HepG2 (cell line): ENCODE measurements around the gene DAGLB. TPM values are rescaled to one million over a fixed set of nuclear protein-coding genes. Genes with fewer than 3 reads are reported as not detected.
"Not testable (repeated sequence)": the region's sequence is repeated elsewhere in the genome, so short reads cannot be mapped to it uniquely, and the experiment has no call there.

Experiments used
- ATAC-seq: fragments of 200-7000 bp; cut with Tn5 transposase; 3 replicates; pipeline ENCODE4 v1.9.1; 2020; ENCODE audit warnings: mild to moderate bottlenecking, moderate library complexity
- BruUV-seq: library from RNA; stranded (reverse); fragments of 400-500 nt; replicated peaks from 2 replicates; lab custom pipeline; 2021; lab: Mats Ljungman, UMichigan
- CTCF ChIA-PET: fragments of 300-600 bp; formaldehyde crosslinking; extraction: SDS; loops from one replicate; lab custom pipeline; 2021; ENCODE audit warnings: low total read pairs, inconsistent platforms, low intra/inter-chr PET ratio; lab: Yijun Ruan, JAX
- POLR2A ChIA-PET: fragments of 350-600 bp; sonication (Branson Sonifier 250); formaldehyde crosslinking; loops from one replicate; lab custom pipeline; 2020; ENCODE audit warnings: antibody characterized with exemption, inconsistent platforms; lab: Yijun Ruan, JAX
- DNase-seq: peaks from one replicate; pipeline ENCODE4 v3.0.0-alpha.2; 2015; ENCODE audit warnings: low spot score
- FAIRE-seq: peaks from 3 replicates; lab custom pipeline; 2011; peaks lifted over from hg19 to GRCh38; lab: Jason Lieb, UNC
- H2AFZ ChIP-seq: one replicate; pipeline ENCODE4 v1.6.1; 2011; ENCODE audit warnings: low read length, inconsistent platforms
- H3K27ac ChIP-seq: fragments of 300-600 bp; 3 replicates; pipeline ENCODE4 v1.8.0; 2011; ENCODE audit warnings: mixed run types, mild to moderate bottlenecking, mixed read lengths, low read length, inconsistent platforms; ENCODE audit not compliant: insufficient read depth; ENCODE audit errors: extremely low read length
- H3K27me3 ChIP-seq, 2 experiments: fragments of 200-600 bp in 1 of 2; 2 replicates in 1 of 2; 3 replicates in 1 of 2; pipeline versions ENCODE4 v1.6.0 to v1.8.0; 2011; ENCODE audit warnings: low read length in 2 of 2, mild to moderate bottlenecking in 2 of 2, moderate library complexity in 2 of 2, inconsistent platforms in 1 of 2; ENCODE audit not compliant: insufficient read depth in 2 of 2, control insufficient read depth in 1 of 2
- H3K36me3 ChIP-seq, 2 experiments: fragments of 200-600 bp in 1 of 2; replicated peaks in 1 of 2; 2 replicates in 1 of 2; 3 replicates in 1 of 2; pipeline versions ENCODE4 v1.5.1 to v1.8.0; 2011; ENCODE audit warnings: low read length in 2 of 2, inconsistent platforms in 1 of 2; ENCODE audit not compliant: insufficient read depth in 2 of 2, control insufficient read depth in 1 of 2
- H3K4me1 ChIP-seq: 2 replicates; pipeline ENCODE4 v1.5.1; 2012; ENCODE audit warnings: low read length, inconsistent platforms; ENCODE audit not compliant: insufficient read depth
- H3K4me2 ChIP-seq: 2 replicates; pipeline ENCODE4 v1.6.0; 2011; ENCODE audit warnings: low read depth, low read length, inconsistent platforms
- H3K4me3 ChIP-seq, 3 experiments: fragments of 200-600 bp in 1 of 3; sonication (generic), shearing (Covaris generic) in 1 of 3; replicated peaks in 1 of 3; 2 replicates each; pipeline ENCODE4 v1.5.1; 2011 to 2016; ENCODE audit warnings: low read length in 3 of 3, inconsistent platforms in 2 of 3, low read depth in 2 of 3, mild to moderate bottlenecking in 2 of 3, control low read depth in 1 of 3, mixed read lengths in 1 of 3; ENCODE audit not compliant: insufficient read depth in 1 of 3
- H3K79me2 ChIP-seq: one replicate; pipeline ENCODE4 v1.6.1; 2011; ENCODE audit warnings: low read length, inconsistent platforms; ENCODE audit not compliant: insufficient read depth
- H3K9ac ChIP-seq: 2 replicates; pipeline ENCODE4 v1.6.0; 2011; ENCODE audit warnings: mild to moderate bottlenecking, low read depth, low read length, inconsistent platforms; ENCODE audit not compliant: insufficient read depth
- H3K9me3 ChIP-seq: 2 replicates; pipeline ENCODE4 v1.5.1; 2012; ENCODE audit warnings: mild to moderate bottlenecking, low read length
- H4K20me1 ChIP-seq: 2 replicates; pipeline ENCODE4 v1.6.0; 2011; ENCODE audit warnings: inconsistent platforms, mild to moderate bottlenecking, low read length, moderate library complexity; ENCODE audit not compliant: insufficient read depth
- CEBPB ChIP-seq: IDR thresholded peaks from 2 replicates; pipeline ENCODE4 v1.6.1; 2011; ENCODE audit warnings: low read depth, low read length, improper control_type of control experiment, borderline replicate concordance
- CEBPG ChIP-seq: IDR thresholded peaks from 2 replicates; pipeline ENCODE4 v1.6.1; 2016
- FOSL1 ChIP-seq: sonication (generic); formaldehyde crosslinking; IDR thresholded peaks from 2 replicates; pipeline ENCODE4 v1.9.0; 2021; ENCODE audit warnings: missing genetic modification reagents, borderline replicate concordance
- FOSL2 ChIP-seq: sonication (generic); formaldehyde crosslinking; IDR thresholded peaks from 2 replicates; pipeline ENCODE4 v1.4.0; 2020; ENCODE audit warnings: missing genetic modification reagents
- JUND ChIP-seq: sonication (generic); formaldehyde crosslinking; IDR thresholded peaks from 2 replicates; pipeline ENCODE4 v1.8.0; 2022; ENCODE audit warnings: mild to moderate bottlenecking, missing genetic modification reagents
- MAFF ChIP-seq: IDR thresholded peaks from 2 replicates; pipeline ENCODE4 v1.6.1; 2011; ENCODE audit warnings: low read depth, low read length, improper control_type of control experiment
- NR2F6 ChIP-seq, 2 experiments: IDR thresholded peaks; 2 replicates each; pipeline ENCODE4 v1.6.1; 2016; ENCODE audit warnings: antibody characterized with exemption in 1 of 2, mild to moderate bottlenecking in 1 of 2
- RARA ChIP-seq: IDR thresholded peaks from 2 replicates; pipeline ENCODE4 v1.6.1; 2016; ENCODE audit warnings: missing genetic modification reagents, missing compliant biosample characterization
- ZFP36 ChIP-seq: fragments of 150-350 bp; IDR thresholded peaks from 2 replicates; pipeline ENCODE4 v1.6.1; 2018; ENCODE audit warnings: borderline replicate concordance, low read length, low read depth; ENCODE audit not compliant: partially characterized antibody
- ZMYM2 ChIP-seq: sonication (generic); formaldehyde crosslinking; IDR thresholded peaks from 2 replicates; pipeline ENCODE4 v1.8.0; 2022; ENCODE audit warnings: mild to moderate bottlenecking, missing genetic modification reagents
- ZMYM3 ChIP-seq: sonication (generic); formaldehyde crosslinking; IDR thresholded peaks from 2 replicates; pipeline ENCODE4 v1.5.1; 2020; ENCODE audit warnings: mild to moderate bottlenecking, missing genetic modification reagents
- ZNF329 ChIP-seq: sonication (generic); formaldehyde crosslinking; IDR thresholded peaks from 2 replicates; pipeline ENCODE4 v1.9.0; 2021; ENCODE audit warnings: low read depth, mild to moderate bottlenecking, missing genetic modification reagents
- ZNF614 ChIP-seq: IDR thresholded peaks from 2 replicates; pipeline ENCODE4 v1.6.1; 2018; ENCODE audit warnings: missing biosample characterization, missing genetic modification reagents, inconsistent platforms, borderline replicate concordance
- ZNF780A ChIP-seq: sonication (generic); formaldehyde crosslinking; IDR thresholded peaks from 2 replicates; pipeline ENCODE4 v1.8.0; 2022; ENCODE audit warnings: mild to moderate bottlenecking, missing genetic modification reagents, moderate library complexity
- WGBS: methylation state at CpG from one replicate; pipeline ENCODE4 v1.1.6; 2017; ENCODE audit warnings: low lambda C conversion rate; 5-methylcytosine and 5-hydroxymethylcytosine counted together
- in situ Hi-C: cut with HindIII; loops from 2 replicates; pipeline ENCODE4 v1.10.0; 2017; ENCODE audit warnings: low pct_unique_long_range_greater_than_20kb; ENCODE audit not compliant: extremely low pct_ligation_motif_present
- intact Hi-C: fragments of 100-400 bp; cut with micrococcal nuclease; formaldehyde crosslinking; loops from one replicate; pipeline ENCODE4 v1.10.0; 2022; ENCODE audit not compliant: unreplicated experiment
- polyA plus RNA-seq, 8 experiments: library from polyadenylated mRNA; depleted of rRNA in 3 of 8; stranded (reverse) in 7 of 8; unstranded in 1 of 8; fragments of >200 nt; fragmentation: Illumina TruSeq in 4 of 8; extraction: Trizol in 4 of 8; gene quantifications; 2 replicates each; pipeline versions ENCODE4 v1.2.1 to v1.2.3, GENCODE V29; 2011 to 2016; ENCODE audit warnings: low read depth in 4 of 8, missing spikeins in 1 of 8, mixed read lengths in 1 of 8; ENCODE audit not compliant: insufficient read depth in 1 of 8
- total RNA-seq, 5 experiments: library from RNA; depleted of rRNA; stranded (reverse); fragments of >200 nt; fragmentation: Illumina TruSeq; extraction: Trizol; gene quantifications; 2 replicates each; pipeline ENCODE4 v1.2.3, GENCODE V29; 2016; ENCODE audit warnings: low read depth in 1 of 5
- TF ChIP-seq, protein P1 (sequence below): sonication (generic); formaldehyde crosslinking; IDR thresholded peaks from 2 replicates; pipeline ENCODE4 v1.4.0; 2020; ENCODE audit warnings: missing genetic modification reagents

Gene DAGLB
- total and polyA plus RNA-seq, 2 of the 13 experiments (the other 11 are each of a cell fraction or from before 2014, with no cell fraction given), result 7.9 to 9.8 TPM

- peaks cover 27% of the 10 kb centered on the region for H3K4me1 ChIP-seq
These were observed 3.5 kb upstream of the DAGLB start for GRCh38 chr7:6451224-6451705.

GRCh38 chr7:6450591-6450990, 2.8 kb upstream of the DAGLB start:
- Histone ChIP-seq H3K79me2 (peaks cover 10% of the 10 kb centered on the region), H3K4me1 (peaks cover 27% of the 10 kb centered on the region)
- BruUV-seq; H3K27ac ChIP-seq; intact Hi-C loops; H3K27me3 ChIP-seq; H3K4me3 ChIP-seq; H3K36me3 ChIP-seq; CTCF ChIA-PET; in situ Hi-C loops; H3K4me2 ChIP-seq; H4K20me1 ChIP-seq; H3K9ac ChIP-seq; H2AFZ ChIP-seq; H3K9me3 ChIP-seq; TF ChIP-seq NR2F6 (IDR thresholded peaks at IDR 0.05): not testable (repeated sequence)
- FAIRE-seq (peak; percentile 15), ATAC-seq (peak; percentile 2; the same call in 2 of the 3 replicates), DNase-seq (peak; percentile 23)
- TF ChIP-seq, protein P1, sequence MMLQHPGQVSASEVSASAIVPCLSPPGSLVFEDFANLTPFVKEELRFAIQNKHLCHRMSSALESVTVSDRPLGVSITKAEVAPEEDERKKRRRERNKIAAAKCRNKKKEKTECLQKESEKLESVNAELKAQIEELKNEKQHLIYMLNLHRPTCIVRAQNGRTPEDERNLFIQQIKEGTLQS (CRISPR knock-in tag), result peak; percentile 62
- peak; percentile 57; the same call in 1 of the 2 replicates for TF ChIP-seq JUND (CRISPR knock-in tag)
- peak; percentile 93 for TF ChIP-seq FOSL2 (CRISPR knock-in tag)
- TF ChIP-seq ZMYM3, result peak; percentile 41; the same call in 1 of the 2 replicates
- peak; percentile 59 for TF ChIP-seq RARA (CRISPR knock-in tag)
- 0 out of 2 replicates have a peak, but pooled peaks have one; percentile 15 for TF ChIP-seq NR2F6 (CRISPR knock-in tag; IDR thresholded peaks at IDR 0.05)
- peak; percentile 81 for TF ChIP-seq ZMYM2
- peak; percentile 53; the same call in 1 of the 2 replicates for TF ChIP-seq FOSL1 (CRISPR knock-in tag)
- peak; percentile 46 for TF ChIP-seq CEBPB
- peak; percentile 53; the same call in 1 of the 2 replicates for TF ChIP-seq CEBPG (CRISPR knock-in tag)
- POLR2A ChIA-PET, result interaction anchor here (0.7 kb wide), 1 partner anchor 1261 kb away, joined by 3 read pairs; no protein-coding TSS in a partner anchor
- 6% methylated on average over 4 of the region's 10 CpGs for WGBS

More at GRCh38 chr7:6451224-6451705, 3.5 kb upstream of the DAGLB start:
- no peaks in the 10 kb centered on the region; a peak in 1 of 5 replicates for H3K27me3 ChIP-seq
- no peak for ATAC-seq
- in situ Hi-C loops (no loop called here), intact Hi-C loops (no loop called here)
- H3K9me3 ChIP-seq, result no peaks in the 10 kb centered on the region
- no peak overlapping the region for H3K4me3 ChIP-seq
- no peak for DNase-seq
- peaks cover 10% of the 10 kb centered on the region for H3K79me2 ChIP-seq
- FAIRE-seq, result no peak
- ChIA-PET CTCF (no interaction called here), POLR2A (interaction anchor here (0.7 kb wide), 1 partner anchor 1262 kb away, joined by 3 read pairs; no protein-coding TSS in a partner anchor)
- H3K27ac ChIP-seq, result no peak overlapping the region
- TF ChIP-seq ZNF614 (CRISPR knock-in tag), result no peak
- TF ChIP-seq ZFP36, result no peak
- no peak for TF ChIP-seq ZNF780A
- no peak for TF ChIP-seq ZNF329 (CRISPR knock-in tag)
- peak; percentile 34; the same call in 1 of the 2 replicates for TF ChIP-seq MAFF
- no peak overlapping the region for H3K4me2 ChIP-seq
- WGBS, result 78% methylated on average over 6 of the region's 6 CpGs
- H3K36me3 ChIP-seq, result no peaks in the 10 kb centered on the region
- BruUV-seq, result no TSS peak
- H3K9ac ChIP-seq, result no peak overlapping the region
- H2AFZ ChIP-seq, result no peak overlapping the region
- peaks cover 7% of the 10 kb centered on the region; the same call in 1 of the 2 replicates for H4K20me1 ChIP-seq
